Nephron progenitor cell (in vitro differentiated cells): ENCODE measurements around the gene PRR18.

Source experiments
- DNase-seq: peaks from one replicate; pipeline ENCODE4 v3.0.0; 2021
- H3K27ac Mint-ChIP-seq: 2 replicates; pipeline ENCODE4 v1.8.0; 2021; ENCODE audit warnings: mild to moderate bottlenecking, moderate library complexity, mixed read lengths
- H3K27me3 Mint-ChIP-seq: 2 replicates; pipeline ENCODE4 v1.8.0; 2021; ENCODE audit warnings: mild to moderate bottlenecking, low read depth, mixed read lengths; ENCODE audit not compliant: poor library complexity
- H3K36me3 Mint-ChIP-seq: 2 replicates; pipeline ENCODE4 v1.8.0; 2021; ENCODE audit warnings: low read depth, mixed read lengths
- H3K4me1 Mint-ChIP-seq: 2 replicates; pipeline ENCODE4 v1.8.0; 2021; ENCODE audit warnings: mixed read lengths
- H3K4me3 Mint-ChIP-seq: 2 replicates; pipeline ENCODE4 v1.8.0; 2021; ENCODE audit warnings: mild to moderate bottlenecking, moderate library complexity, mixed read lengths
- H3K9me3 Mint-ChIP-seq: 2 replicates; pipeline ENCODE4 v1.8.0; 2021; ENCODE audit warnings: mild to moderate bottlenecking, moderate library complexity, mixed read lengths
- CTCF ChIP-seq: fragments of 200-600 bp; sonication (generic); IDR thresholded peaks from 2 replicates; pipeline ENCODE4 v1.5.0; 2021; ENCODE audit warnings: antibody characterized with exemption

The PRR18 gene

DNA sequence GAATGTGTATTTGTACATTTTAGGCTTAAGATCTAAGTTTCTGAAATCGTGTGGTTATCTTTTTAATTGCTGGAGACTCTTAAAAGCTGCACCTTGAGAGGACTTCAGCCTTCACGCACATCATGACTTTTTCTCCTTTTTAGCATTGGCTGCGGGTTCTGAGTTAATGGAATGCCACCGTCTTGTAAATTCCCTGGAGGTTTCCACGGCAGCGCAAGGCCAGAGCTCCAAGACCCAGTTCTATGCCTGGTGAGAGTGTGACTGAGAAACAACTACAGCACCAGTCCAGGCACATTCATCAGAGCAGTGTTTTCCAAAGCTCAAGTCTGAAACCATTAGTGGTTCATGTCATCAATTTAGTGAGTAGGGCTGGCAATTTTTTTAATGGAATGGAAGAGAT is 23.0 kb downstream of the PRR18 start:
- Mint-ChIP-seq H3K9me3 (no peaks in the 10 kb centered on the region), H3K27me3 (peaks cover 18% of the 10 kb centered on the region), H3K4me1 (no peaks in the 10 kb centered on the region), H3K27ac (no peak overlapping the region), H3K36me3 (no peaks in the 10 kb centered on the region), H3K4me3 (no peak overlapping the region)
- no peak for TF ChIP-seq CTCF
- no peak for DNase-seq

DNA sequence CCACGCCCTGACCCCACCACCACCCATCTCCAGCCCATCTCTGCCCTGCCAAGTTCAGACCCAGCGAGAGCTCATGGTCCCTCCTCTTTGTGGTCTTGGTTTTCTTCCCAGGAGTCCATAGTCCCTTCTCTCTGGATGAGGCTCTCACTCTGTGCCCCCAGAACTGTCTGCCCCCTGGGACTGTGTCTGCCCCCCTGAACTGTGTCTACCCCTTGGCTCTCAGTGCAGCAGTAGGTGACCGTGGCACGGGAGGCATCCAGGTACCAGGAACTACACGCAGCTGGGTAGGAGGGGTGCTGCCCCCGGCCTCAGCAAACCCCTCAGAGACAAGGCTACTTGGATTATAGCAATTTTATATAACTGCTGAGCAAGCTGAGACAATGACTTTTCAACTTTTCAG is 23.6 kb downstream of the PRR18 start:
- TF ChIP-seq CTCF = no peak
- Mint-ChIP-seq H3K27me3 (peaks cover 20% of the 10 kb centered on the region), H3K9me3 (no peaks in the 10 kb centered on the region), H3K4me1 (no peaks in the 10 kb centered on the region), H3K27ac (no peak overlapping the region), H3K4me3 (no peak overlapping the region), H3K36me3 (no peaks in the 10 kb centered on the region)
- DNase-seq = no peak

DNA sequence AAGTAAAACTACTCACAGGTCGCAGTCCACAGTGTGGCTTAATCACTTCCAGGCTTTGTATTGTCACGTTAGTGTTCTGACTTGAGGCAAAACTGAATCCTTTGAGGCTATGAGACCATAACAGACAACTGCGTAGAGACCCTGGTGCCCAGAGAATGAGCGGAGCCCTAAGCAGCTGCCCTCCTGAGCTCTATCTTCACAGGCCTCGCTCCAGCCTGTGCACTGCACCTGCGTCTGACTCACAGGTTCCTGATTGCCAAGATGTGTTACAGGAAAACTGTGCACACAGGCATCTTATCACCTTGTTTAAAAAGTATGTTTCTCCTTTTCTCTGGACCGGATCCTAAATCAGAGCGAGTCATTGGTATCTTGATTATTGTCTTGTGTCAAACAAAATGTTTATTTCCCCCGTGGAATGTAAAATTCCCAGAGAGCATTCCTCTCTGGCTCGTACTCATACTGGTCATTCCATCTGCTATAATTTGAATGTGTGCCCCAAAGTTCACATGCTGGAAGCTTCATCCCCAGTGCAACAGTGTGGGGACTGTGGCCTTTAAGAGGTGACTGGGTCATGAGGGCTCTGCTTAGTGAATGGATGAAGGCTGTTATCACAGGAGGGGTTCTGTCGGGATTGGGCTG is 25.7 kb downstream of the PRR18 start:
- peaks cover 20% of the 10 kb centered on the region for H3K27me3 Mint-ChIP-seq
- TF ChIP-seq CTCF = no peak
- no peaks in the 10 kb centered on the region for H3K36me3 Mint-ChIP-seq
- H3K27ac Mint-ChIP-seq = no peak overlapping the region
- H3K4me3 Mint-ChIP-seq = no peak overlapping the region
- no peak for DNase-seq
- H3K4me1 Mint-ChIP-seq = no peaks in the 10 kb centered on the region
- H3K9me3 Mint-ChIP-seq = no peaks in the 10 kb centered on the region

- TF ChIP-seq CTCF = no peak
- no peaks in the 10 kb centered on the region for H3K9me3 Mint-ChIP-seq
- peaks cover 2% of the 10 kb centered on the region for H3K4me1 Mint-ChIP-seq
- no peaks in the 10 kb centered on the region for H3K36me3 Mint-ChIP-seq
- peaks cover 24% of the 10 kb centered on the region for H3K27me3 Mint-ChIP-seq
- H3K27ac Mint-ChIP-seq = no peak overlapping the region
- no peak for DNase-seq
- no peak overlapping the region for H3K4me3 Mint-ChIP-seq
Measured at GRCh38 chr6:166281104-166281503, 27.1 kb downstream of the PRR18 start.

DNA sequence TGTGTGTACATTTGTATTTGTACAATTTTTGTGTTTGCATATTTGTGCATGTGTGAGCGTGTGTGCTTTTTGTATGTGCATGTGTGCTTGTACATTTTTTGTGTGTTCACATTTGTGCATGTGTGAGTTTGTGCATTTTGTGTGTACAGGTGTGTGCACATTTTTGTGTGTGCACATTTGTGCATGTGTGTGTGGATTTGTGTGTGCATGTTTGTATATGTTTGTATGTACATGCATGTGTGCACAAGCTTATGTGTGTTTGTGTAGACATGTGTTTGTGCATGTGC is 28.9 kb downstream of the PRR18 start:
- Mint-ChIP-seq H3K36me3 (no peaks in the 10 kb centered on the region), H3K4me1 (peaks cover 4% of the 10 kb centered on the region), H3K9me3 (no peaks in the 10 kb centered on the region), H3K27me3 (peaks cover 25% of the 10 kb centered on the region), H3K4me3 (no peak overlapping the region), H3K27ac (no peak overlapping the region)
- TF ChIP-seq CTCF = no peak
- DNase-seq = no peak

- Mint-ChIP-seq H3K4me3 (no peak overlapping the region), H3K9me3 (no peaks in the 10 kb centered on the region), H3K27me3 (peaks cover 28% of the 10 kb centered on the region)
Measured at GRCh38 chr6:166278579-166279392, 29.4 kb downstream of the PRR18 start.

More at GRCh38 chr6:166278579-166279392, 29.4 kb downstream of the PRR18 start:
- H3K4me1 Mint-ChIP-seq = peaks cover 4% of the 10 kb centered on the region
- H3K36me3 Mint-ChIP-seq = no peaks in the 10 kb centered on the region
- no peak overlapping the region for H3K27ac Mint-ChIP-seq
- DNase-seq = no peak
- no peak for TF ChIP-seq CTCF
